ENCODE measurements around the gene RNF213.
"Not testable (repeated sequence)": the region's sequence is repeated elsewhere in the genome, so short reads cannot be mapped to it uniquely, and the experiment has no call there.

RNF213 gene

DNA sequence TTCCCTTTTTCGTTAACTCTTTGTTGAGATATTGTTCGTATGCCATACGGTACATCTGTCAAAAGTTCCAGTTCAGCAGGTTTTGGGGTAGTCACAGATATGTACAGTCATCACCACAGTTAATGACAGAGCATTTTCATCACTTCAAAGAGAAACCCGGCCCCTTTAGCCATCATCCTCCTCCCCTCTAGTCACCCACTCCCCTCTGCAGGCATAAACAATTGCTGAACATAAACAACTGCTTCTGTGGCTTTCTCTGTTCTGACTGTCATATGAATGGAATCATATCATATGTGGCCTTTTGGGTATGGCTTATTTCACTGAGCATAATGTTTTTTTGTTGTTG lies 59.3 kb downstream of the RNF213 start:
- DNase-seq (ENCODE audit: low spot score), result no peak

DNA sequence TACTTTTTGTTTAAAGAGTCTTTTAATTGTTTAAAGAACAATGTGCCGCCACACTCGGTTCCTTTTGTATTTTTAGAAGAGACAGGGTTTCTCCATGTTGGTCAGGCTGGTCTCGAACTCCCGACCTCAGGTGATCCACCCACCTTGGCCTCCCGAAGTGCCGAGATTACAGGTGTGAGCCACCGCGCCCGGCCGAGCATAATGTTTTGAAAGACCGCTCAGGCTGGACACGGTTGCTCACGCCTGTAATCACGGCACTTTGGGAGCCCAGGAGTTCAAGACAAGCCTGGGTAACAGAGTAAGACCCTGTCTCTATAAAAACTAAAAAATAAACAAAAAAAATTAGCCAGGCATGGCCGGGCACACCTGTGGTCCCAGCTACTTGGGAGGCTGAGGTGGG lies 59.8 kb downstream of the RNF213 start:
- no peak for DNase-seq (ENCODE audit: low spot score)

DNA sequence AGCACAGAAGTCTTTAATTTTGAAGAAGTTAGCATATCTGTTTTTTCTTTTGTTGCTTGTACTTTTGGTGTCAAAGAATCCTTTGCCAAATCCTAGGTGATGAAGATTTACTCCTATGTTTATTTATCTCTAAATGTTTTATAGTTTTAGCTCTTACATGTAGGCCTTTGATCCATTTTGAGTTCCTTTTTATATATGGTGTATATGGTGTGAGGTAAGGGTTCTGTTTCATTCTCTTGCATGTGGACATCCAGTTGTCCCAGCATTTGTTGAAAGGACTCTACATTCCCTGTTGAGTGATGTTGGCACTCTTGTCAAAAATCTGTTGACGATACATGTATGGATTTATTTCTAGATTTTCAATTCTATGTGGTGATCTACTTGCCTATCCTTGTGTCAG lies 62.2 kb downstream of the RNF213 start:
- no peak for DNase-seq (ENCODE audit: low spot score)

DNA sequence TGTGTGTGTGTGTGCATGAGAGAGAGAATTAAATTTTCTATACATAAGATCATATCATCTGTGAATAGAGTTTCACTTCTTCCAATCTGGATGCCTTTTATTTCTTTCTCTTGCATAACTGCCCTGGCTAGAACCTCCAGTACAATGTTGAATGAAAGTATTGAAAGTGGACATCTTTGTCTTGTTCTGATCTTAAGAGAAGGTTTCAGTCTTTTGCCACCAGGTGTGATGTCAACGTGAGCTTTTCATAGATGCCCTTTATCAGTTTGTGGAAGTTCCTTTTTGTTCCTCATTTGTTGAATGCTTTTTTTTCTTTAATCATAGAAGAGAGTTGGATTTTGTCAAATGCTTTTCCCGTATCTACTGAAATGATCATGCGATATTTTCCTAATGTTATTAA lies 63.3 kb downstream of the RNF213 start:
- no peak for DNase-seq (ENCODE audit: low spot score)

DNA sequence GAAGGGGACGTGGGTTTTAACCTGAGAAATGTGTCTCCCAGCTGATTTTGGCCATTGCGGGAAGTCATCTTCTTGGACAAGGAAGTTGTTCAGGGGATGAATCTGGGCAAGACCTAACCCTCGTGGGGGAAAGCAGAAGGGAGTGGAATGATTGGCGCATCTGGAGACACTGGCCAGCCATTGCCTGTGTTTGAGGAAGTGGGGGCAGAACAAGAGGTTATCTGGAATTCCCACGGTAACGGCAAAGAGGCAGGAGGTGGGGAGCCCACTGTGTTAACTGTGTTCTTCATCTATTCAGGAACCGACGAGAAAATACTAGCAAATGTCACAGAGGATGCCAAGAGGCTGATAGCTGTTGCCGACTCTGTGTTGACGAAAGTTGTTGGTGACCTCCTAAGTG lies 66.9 kb downstream of the RNF213 start:
- DNase-seq (ENCODE audit: low spot score), result no peak

DNA sequence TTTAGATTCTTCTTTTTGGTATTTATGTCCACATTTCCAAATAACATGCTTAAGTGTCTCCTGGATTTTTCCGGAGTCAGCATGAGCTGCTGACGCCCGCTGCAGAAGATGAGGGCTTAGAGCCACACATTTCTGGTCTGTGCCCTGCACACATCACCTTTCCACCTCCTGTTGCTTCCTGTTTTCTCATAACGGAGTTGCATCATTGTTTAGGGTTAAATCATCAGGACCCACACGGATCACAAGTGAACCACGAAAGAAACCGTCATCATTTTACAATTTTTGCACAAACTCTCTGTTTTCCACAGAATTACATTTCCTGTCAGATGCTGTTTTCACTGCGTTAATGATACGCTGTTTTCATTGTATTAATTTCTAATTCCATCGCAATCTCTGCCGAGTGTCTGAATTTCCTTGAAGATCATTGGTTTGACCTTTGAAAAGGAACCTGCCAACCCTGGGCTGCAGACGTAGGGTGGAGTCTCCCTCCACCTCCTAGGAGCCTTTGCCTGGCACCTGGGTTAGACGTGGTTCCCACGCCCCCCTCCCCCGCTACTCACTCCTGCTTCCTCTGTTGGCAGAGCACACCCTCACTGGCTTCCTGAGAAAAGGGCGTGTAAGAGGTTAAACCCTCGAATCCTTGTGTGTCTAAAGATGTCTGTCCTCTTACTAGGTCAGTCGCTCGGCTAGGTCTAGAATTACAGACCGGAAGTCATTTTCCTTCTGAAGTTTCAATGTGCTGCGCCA lies 68.2 kb downstream of the RNF213 start:
- DNase-seq (ENCODE audit: low spot score), result no peak

DNA sequence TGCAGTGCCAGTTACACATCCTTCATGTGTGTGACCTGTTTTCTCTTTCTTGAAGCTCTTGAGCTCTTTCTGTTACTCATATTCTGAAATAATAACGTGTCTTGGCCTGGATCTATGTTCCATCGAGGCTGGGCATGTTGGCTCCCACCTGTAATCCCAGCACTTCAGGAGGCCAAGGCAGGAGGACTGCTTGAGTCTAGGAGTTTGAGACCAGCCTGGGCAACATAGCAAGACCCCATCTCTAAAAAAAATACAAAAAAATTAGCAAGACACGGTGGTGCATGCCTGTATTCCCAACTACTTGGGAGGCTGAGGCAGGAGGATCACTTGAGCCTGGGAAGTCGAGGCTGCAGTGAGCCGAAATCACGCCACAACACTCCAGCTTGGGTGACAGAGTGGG lies 68.8 kb downstream of the RNF213 start:
- not testable (repeated sequence) for DNase-seq (ENCODE audit: low spot score)

DNA sequence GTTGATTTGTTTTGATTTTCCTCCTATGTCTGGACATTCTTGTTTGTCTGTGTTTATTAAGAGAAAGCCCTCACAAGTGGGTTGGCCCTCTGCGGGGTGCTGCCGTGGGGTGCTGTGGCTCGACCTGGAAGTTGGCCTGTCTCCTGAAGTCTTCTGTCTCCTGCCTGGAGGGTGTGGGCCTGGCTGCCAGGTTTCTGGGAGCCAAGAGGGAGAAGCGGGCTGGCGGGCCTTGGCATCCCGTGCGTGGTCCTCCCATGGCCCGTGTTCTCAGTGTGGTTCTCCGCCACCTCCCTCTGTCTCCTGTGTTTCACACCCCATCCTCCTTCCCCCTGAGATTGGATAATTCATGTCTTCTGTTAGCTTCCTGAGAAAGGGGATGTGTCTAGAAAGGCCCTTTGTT lies 69.6 kb downstream of the RNF213 start:
- no peak for DNase-seq (ENCODE audit: low spot score)

DNA sequence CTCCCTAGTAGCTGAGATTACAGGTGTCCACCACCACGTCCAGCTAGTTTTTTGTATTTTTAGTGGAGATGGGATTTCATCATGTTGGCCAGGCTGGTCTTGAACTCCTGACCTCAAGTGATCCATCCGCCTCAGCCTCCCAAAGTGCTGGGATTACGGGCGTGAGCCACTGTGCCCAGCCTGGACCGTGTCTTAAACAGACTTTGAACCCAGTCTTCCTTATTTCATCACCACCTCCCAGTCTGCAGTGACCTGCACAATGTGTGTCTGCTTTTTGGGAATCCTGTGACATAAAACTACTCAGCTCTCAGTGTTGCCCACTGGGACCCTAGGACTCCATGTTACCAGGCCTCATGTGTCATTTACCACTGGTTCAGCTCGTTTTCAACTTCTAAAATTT lies 70.3 kb downstream of the RNF213 start:
- DNase-seq (ENCODE audit: low spot score), result not testable (repeated sequence)

DNA sequence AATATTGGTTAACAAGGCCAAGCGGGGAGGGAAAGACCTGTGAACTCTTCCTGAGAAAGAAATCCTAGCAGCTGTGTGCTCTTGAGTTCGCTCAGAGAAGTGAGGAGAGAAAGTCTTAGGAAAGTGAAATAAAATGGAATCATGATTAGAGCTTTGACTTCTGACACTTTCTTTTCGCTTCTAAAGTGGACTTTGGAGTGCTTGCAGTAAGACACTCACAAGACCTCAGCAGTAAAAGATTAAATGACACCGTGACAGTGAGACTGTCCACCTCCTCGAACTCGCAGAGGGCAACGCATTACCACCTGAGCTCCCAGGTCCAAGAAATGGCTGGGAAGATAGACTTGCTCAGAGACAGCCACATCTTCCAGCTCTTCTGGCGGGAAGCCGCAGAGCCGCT lies 71.2 kb downstream of the RNF213 start:
- DNase-seq (ENCODE audit: low spot score), result no peak

DNA sequence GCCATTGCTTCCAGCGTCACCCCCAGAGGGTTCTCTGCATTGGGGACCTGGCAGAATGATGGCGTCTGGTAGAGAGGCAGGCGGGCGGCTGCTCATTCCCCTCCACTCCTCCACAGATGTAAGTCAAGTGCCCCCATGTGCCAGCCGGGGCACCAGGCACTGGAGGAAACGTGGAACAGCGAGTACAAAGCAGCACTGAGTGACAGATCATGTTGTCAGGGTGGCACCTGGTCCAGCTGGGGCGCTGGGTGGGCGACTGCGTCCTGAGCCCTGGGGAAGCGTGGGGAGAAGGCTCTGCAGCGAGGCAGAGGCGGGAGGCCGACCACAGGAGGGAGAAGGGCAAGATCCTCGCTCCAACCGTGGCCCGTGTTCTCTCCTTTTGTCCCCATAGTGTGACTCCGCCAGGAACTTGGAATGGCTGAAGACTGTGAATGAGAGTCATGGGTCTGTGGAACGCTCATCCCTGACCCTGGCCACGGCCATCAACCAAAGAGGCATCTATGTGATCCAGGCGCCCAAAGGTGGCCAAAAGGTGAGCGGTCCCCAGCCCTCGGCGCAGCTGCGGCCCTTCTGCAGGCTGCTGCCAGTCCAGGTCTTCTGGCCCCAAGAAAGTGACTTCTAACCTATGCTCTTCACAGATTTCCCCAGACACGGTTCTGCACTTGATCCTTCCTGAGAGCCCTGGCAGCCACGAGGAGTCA lies 76.7 kb downstream of the RNF213 start:
- no peak for DNase-seq (ENCODE audit: low spot score)

DNA sequence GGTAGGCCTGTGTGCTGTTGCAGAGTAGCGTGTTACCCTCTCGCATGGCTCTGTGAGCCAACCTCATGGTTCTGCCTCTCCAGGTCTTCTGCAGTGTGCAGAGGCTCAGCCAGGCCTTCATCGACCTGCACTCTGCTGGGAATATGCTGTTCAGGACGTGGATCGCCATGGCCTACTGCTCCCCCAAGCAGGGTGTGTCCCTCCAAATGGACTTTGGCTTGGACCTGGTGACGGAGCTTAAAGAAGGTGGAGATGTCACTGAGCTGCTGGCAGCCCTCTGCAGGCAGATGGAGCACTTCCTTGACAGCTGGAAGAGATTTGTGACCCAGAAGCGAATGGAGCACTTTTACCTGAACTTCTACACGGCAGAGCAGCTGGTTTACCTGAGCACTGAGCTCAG lies 78.5 kb downstream of the RNF213 start:
- DNase-seq (ENCODE audit: low spot score), result no peak

DNA sequence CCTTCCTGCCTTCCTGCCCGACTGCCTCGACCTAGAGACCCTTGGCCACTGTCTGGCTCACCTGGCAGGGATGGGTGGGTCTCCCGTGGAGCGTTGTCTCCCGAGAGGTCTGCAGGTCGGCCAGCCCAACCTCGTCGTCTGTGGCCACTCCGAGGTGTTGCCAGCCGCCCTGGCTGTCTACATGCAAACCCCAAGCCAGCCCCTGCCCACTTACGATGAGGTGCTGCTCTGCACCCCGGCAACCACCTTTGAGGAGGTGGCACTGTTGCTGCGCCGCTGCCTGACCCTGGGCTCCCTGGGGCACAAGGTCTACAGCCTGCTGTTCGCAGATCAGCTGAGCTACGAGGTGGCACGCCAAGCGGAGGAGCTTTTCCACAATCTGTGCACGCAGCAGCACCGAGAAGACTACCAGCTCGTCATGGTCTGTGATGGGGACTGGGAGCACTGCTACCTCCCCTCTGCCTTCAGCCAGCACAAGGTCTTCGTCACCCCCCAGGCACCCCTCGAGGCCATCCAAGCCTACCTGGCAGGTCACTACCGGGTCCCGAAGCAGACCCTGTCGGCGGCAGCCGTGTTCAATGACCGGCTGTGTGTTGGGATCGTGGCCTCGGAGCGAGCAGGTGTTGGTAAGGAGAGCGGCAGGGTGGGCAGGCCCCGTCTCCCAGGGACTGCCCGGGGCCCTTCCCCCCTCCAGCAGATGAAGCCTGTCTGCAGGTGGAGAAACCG lies 79.2 kb downstream of the RNF213 start:
- no peak for DNase-seq (ENCODE audit: low spot score)

DNA sequence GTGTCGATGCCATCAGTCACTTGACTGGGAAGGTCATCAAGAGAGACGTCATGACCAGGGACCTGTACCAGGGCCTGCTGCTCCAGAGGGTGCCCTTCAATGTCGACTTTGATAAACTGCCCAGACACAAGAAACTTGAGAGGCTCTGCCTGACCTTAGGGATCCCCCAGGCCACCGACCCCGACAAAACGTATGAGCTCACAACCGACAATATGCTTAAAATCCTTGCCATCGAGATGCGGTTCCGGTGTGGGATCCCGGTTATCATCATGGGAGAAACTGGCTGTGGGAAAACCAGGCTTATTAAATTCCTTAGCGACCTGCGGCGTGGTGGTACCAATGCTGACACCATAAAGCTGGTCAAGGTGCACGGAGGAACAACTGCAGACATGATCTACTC lies 84.7 kb downstream of the RNF213 start:
- DNase-seq (ENCODE audit: low spot score), result no peak

DNA sequence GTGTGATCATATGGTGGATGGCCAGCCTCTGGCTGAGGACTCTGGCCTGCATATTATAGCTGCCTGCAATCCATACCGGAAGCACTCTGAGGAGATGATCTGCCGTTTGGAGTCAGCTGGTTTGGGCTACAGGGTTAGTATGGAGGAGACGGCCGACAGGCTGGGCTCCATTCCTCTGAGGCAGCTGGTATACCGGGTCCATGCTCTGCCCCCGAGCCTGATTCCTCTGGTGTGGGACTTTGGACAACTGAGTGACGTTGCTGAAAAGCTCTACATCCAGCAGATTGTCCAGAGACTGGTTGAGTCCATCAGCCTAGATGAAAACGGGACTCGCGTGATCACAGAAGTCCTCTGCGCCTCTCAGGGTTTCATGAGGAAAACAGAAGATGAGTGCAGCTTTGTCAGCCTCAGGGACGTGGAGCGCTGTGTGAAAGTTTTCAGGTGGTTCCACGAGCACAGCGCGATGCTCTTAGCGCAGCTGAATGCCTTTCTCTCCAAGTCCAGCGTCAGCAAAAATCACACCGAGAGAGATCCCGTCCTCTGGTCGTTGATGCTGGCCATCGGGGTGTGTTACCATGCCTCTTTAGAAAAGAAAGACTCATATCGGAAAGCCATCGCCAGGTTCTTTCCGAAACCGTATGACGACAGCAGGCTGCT lies 85.3 kb downstream of the RNF213 start:
- DNase-seq (ENCODE audit: low spot score), result no peak

DNA sequence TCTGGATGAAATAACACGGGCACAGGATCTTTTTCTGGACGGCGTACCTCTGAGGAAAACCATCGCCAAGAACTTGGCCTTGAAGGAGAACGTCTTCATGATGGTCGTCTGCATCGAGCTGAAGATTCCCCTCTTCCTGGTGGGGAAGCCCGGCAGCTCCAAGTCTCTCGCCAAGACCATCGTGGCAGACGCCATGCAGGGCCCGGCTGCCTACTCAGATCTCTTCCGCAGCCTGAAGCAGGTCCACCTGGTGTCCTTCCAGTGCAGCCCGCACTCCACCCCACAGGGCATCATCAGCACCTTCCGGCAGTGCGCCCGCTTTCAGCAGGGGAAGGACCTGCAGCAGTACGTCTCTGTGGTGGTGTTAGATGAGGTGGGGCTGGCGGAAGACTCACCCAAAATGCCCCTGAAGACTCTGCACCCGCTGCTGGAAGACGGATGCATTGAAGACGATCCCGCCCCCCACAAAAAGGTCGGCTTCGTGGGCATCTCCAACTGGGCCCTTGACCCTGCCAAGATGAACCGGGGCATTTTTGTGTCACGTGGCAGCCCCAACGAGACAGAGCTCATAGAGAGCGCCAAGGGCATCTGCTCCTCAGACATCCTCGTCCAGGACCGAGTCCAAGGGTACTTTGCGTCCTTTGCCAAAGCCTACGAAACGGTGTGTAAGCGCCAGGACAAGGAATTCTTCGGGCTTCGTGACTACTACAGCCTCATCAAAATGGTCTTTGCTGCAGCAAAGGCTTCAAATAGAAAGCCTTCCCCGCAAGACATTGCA lies 86.0 kb downstream of the RNF213 start:
- no peak for DNase-seq (ENCODE audit: low spot score)

DNA sequence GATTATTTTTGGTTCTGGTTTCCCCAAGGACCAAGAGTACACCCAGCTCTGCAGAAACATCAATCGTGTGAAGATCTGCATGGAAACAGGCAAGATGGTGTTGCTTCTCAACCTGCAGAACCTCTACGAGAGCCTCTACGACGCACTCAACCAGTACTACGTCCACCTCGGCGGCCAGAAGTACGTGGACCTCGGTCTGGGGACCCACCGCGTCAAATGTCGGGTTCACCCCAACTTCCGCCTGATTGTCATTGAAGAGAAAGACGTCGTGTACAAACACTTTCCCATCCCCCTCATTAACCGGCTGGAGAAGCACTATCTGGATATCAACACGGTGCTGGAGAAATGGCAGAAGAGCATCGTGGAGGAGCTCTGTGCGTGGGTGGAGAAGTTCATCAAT lies 86.9 kb downstream of the RNF213 start:
- no peak for DNase-seq (ENCODE audit: low spot score)

DNA sequence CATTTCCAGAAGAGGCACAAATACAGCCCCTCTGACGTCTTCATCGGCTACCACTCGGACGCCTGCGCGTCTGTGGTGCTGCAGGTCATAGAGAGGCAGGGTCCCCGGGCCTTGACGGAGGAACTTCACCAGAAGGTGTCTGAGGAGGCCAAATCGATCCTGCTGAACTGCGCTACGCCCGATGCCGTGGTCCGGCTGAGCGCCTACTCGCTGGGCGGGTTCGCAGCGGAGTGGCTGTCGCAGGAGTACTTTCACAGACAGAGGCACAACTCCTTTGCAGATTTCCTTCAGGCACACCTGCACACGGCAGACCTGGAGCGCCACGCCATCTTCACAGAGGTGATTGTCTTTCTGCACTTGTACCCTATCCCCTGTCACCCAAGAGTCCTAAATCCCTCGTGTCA lies 87.3 kb downstream of the RNF213 start:
- DNase-seq (ENCODE audit: low spot score), result no peak

DNA sequence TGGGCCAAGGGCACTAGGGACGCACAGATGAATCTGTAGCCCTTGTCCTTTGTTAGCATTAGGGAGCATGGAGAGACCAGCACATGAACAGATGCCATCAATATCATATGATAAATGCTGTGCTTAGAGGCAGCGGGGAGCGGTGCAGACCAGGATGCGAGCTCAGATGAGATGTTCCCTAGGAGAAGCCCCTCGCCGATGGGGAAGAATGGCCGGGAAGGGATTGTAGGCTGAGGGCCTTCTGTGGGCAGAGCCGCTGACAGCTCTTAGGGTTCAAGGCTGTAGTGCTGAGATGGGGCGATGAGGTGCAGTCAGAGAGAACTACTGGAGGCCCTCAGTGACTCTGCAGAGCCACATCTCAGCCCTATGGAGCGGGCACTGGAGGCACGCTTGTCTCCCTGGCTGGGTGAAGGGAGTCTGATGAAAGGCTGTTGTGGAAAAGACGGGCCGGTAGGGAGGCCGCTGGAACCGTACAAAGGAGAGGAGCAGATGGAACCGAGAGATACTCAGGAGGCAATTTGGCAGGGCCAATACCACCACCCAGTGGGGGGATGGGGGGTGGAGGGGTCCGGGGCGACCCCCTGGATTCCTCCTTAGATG lies 88.0 kb downstream of the RNF213 start:
- DNase-seq (ENCODE audit: low spot score), result no peak

DNA sequence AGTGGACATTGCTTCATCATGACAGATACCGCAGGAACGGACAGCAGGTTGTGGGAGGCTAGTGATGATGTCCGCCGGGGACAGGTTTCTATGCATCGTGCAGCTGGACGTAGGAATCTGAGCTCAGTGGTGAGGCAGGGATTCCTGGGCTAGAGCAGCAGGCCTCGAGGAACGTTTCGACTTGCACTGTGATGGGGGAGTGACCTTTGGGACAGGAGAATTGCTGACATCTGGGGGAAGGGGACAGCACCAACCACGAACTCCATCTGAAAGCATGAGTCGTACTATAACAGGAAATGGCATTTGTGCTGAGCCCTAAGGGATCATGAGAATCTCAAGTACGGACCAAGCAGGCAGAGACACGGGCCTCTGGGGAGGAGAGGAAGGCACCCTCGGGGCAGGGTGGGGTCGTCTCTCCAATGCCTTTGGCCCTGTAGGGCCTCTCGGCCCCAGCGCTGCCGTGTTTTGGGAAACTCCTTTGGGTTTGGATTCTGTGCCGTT lies 88.5 kb downstream of the RNF213 start:
- DNase-seq (ENCODE audit: low spot score), result peak; percentile 38

DNA sequence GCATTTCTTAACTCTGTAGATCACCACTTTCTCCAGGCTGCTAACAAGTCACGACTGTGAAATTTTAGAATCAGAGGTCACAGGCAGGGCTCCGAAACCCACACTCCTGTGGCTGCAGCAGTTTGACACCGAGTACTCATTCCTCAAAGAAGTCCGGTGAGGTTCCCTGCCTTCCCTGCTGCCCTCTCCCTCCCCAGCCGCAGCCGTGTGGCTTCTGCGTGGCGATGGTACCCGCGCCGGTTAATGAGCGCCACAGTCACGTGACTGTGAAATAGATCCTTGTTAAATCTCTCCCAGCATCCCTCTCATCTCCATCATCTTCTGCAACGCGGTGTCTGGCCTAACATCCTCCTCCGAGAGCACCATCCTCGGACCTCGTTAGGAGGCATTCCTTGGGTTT lies 89.1 kb downstream of the RNF213 start:
- DNase-seq (ENCODE audit: low spot score), result no peak

Data from hepatic stellate cell (primary cell).